ENCODE measurements around the gene JPH2. TPM values are rescaled to one million over a fixed set of nuclear protein-coding genes. Genes with fewer than 3 reads are reported as not detected.
"Not testable (repeated sequence)": the region's sequence is repeated elsewhere in the genome, so short reads cannot be mapped to it uniquely, and the experiment has no call there.

Gene JPH2
- 31.8 TPM for polyA plus RNA-seq (2013, experiment 1 of 2; ENCODE audit: insufficient read length)
- 34.2 TPM for polyA plus RNA-seq (2013, experiment 2 of 2; ENCODE audit: insufficient read length)

DNA sequence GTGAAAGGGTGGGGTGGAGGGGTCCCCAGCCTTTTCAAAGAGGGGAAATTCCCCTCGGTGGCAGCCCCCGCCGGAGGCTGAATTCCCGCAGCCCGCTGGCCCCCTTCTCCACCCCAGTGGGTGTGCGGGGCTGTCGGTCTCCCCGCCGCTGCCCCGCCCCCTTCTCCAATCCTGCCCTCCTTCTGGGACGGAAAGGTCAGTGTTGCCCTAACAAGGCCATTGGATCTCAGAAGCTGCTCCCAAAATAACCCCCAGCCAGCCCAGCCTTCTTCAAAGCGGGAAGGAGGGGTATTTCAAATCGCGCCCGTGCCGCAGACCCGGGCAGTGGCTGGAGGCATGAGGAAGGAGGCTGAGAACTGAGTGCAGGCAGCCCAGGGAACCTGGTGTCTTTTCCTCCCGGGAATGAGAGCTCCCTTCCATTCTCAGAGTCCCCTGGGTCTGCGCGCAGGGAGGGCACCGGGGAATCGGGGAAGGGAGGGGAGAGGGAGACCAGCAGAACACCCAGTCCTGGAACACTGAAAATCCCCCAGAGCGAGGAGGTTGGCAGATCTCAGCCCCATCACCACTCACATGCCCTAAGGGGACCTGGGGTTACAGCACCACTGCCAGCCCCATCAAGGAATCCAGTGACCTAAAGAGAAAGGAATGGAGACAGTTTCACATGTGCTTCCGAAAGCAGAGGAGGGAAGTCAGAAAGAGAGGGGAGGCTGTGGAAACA lies at the start of gene JPH2:
Gene JPH2, minus strand, starts transcription at position 135 of the 718 bp plus-strand sequence. CDS start 483 bp downstream, outside the sequence.
- DNase-seq, result peak; percentile 95

DNA sequence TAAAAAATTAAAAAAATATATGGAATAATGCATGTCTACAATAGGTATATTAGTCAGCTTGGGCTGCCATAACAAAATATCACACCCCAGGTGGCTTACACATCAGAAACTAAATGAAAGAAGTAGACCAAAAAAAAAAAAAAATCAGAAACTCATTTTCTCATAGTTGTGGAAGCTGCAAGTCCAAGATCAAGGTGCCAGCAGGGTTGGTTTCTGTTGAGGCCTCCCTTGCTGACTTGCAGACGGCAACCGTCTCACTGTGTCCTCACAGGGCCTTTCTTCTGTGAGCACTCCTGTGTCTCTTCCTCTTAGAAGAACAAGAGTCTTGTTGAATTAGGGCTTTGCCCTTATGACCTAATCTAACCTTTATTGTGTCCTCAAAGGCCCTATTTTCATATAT lies 48.7 kb upstream of the JPH2 start:
- no peak for DNase-seq

DNA sequence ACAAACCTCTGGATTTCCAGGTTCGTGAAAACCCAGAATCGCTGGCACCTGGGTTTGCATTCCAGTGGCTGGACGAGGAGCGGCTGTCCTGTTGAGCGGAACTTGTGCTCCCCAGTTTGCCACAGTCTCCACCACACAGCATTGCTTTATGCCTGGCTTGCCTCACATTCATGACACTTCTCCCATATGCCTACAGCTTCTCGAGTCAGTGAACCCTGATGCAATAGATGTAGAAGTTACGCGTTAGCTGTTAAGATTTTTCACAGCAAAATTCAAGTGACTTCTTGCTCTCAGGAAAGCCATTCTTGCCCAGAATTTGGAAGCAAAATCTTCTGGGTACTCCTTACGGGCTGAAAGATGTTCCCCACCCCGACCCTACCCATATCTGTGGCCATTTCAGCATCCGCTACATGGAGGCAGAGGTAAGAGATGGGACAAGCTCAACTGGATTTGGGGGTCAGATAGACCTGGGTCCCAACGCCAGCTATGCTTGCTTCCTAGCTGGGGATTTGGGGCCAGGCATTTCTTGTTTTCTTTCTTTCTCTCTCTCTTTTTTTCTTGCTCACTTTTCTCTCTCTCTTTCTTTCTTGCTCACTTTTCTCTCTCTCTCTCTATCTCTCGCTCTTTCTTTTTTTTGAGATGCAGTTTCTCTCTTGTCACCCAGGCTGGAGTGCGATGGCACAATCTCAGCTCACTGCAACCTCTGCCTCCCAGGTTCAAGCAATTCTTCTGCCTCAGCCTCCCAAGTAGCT lies 47.8 kb upstream of the JPH2 start:
- no peak for DNase-seq

- DNase-seq, result no peak
Measured at GRCh38 chr20:44233436-44234016, 46.5 kb upstream of the JPH2 start.

- DNase-seq, result not testable (repeated sequence)
Measured at GRCh38 chr20:44232469-44232856, 45.5 kb upstream of the JPH2 start.

DNA sequence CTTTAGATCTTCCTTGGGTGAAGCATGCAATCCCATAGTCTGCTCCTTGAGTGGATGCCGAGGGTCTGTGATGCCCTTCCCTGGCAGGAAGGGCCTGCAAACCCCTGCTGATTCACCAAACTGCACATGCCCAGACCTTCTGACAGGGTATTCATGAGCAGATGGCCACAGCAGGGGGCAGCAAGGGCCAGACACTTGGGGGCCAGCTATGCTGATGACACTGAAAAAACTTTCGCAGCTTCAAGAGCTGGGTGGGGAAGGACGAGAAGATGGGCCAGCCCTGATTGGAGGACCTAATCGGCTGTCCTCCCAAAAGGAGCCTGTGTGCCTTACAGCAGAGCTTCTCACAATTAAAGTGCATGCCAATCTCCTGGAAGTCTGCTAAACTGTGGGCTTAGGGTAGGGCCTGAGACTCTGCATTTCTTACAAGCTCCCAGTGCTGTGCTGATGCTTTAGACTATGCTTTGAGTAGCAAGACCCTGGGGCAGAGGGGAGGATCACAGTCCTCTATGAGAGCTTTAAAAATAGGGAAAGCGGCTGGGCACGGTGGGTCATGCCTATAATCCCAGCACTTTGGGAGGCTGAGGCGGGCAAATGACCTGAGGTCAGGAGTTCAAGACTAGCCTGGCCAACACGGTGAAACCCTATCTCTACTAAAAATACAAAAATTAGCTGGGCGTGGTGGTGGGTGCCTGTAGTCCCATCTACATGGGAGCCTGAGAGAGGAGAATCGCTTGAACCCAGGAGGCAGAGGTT lies 44.9 kb upstream of the JPH2 start:
- peak; percentile 43 for DNase-seq

- no peak for DNase-seq
Measured at GRCh38 chr20:44231193-44231592, 44.2 kb upstream of the JPH2 start.

DNA sequence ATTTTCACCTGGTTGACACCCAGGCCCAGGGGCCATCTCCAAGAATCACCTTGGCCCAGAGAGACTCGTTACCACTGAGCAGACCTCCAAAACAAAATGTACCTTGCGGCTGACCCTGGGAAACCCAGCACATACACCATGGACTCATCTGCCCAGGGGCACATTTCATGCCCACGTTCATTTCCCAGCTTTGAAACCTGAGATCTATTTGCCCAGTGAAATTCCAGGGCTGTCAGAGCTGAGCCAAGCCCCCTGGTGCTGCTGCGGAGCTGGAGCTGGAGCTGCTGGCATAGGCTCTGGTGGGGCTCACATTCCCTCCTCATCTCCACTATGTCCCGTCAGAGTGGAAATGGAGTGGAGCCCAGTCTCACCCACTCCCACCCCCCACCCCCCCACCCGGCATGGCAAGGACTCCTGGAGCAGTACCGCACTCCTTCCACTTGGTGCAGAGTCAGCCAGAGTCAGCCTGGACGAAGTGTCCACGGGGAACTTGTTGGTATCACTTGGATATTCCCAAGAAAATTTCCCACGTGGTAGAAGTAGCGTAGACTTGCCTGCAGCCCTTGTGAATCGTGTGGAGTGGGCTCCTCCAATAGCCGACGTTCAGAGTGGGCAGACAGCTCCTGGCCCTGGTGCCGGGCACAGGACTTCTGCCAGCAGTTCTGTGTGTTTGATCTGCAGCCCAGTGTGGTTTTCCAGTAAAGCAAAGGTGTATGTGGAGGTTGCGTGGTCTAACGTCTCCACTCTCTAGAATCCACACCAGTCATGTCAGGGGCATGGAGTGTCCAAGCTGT lies 41.7 kb upstream of the JPH2 start:
- no peak for DNase-seq

DNA sequence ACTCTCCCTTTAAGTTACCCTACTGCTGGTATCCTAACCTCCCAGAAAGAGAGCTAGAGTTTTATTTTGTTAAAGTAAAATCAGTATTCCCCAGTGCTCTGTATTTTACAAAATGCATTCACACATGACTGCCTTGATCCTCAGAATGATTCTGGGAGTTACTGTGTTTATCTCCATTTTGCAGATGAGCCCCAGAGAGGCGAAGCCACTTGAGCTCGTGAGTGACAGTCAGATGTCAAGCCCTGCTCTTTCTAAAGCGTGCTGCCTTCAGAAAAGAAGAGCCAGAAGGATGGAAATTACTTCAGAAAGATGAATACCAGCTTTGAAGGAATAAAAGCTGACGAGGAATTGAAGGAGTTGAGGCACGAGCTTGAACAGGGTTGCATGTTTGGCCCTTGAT lies 37.6 kb upstream of the JPH2 start:
- no peak for DNase-seq

DNA sequence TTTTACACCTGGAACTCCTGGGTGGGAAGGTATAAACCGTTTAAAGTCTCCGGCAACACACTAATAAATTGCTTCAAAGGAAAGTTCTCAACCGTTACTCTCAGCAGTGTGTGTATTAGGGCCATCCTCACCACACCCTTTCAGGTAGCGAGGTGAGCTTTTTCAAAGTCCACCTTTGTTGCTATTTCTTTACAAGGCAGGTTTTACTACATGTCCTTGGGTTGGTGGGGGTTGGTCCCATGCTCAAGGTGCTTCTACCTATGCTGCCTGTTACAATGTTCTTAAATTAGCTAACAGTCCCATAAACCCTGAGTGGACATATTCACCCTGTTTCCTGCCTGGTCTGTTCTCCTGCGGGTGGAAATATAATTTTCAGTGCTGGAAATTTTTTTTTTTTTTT lies 36.7 kb upstream of the JPH2 start:
- no peak for DNase-seq

GRCh38 chr20:44222633-44223368 lies 35.8 kb upstream of the JPH2 start:
- DNase-seq, result no peak

DNA sequence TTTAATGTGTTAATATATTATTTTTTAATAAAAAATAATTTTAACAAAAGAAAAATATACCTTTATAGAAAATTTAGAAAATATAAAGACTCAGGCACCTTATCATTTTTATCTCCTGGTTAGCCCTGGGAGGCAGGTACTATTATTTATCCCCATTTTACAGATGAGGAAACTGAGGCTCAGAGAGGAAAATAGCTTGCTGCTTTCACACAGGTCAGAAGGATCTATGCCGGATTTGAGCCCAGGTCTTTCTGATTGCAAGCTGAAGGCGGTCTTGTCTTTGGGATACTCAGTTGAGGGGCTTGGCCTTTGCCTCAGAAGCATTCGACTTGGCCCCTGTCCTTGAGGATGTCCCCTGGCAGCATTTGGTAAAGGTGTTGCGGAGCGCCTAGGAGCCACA lies 35.0 kb upstream of the JPH2 start:
- DNase-seq, result no peak

DNA sequence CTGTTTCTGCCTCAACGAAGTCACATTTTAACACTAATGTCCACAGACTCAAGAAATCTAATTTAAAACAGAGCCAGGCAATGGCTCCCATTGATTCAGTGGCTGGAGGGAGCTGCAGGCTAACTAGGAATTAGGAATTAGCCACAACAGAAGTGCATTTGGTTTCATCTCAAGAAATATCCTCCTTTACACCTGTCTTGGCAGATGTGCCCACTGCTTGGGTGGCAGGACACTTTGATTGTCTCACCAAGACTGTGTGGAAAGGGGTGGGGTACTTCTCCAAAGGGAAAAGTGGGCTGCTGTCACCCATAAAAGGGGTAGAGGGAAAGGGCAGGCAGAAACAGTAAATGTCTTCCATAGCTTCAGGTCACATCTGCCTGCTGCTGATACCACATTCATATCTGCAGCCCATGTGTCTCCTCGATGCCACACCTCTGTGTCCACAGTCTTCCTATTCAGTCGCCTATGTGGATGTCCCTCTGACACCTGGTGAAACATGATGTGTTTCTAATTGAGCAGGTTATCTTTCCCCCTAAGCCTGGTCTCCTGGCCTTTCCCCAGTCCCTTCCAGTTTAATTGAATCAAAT lies 34.5 kb upstream of the JPH2 start:
- no peak for DNase-seq

DNA sequence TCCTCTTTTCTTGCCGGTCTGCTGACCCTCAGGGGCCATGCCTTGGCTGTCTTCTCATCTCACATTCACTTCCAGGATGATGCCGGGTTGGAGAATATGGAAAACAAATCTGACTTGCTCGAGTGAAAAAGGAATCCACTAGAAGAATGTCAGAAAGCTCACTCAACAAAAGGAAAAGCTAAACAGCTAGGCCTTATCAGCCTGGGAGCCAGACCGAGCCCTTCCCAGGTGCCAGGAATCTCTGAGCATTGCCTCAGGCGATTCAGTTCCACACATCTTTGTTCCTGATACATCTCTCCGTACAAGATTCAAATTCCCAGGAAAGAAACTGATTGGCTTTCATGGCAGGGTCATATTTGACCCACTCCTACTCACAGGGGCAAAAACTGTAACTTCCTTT lies 32.8 kb upstream of the JPH2 start:
- DNase-seq, result no peak

- no peak for DNase-seq
Measured at GRCh38 chr20:44219170-44219730, 32.3 kb upstream of the JPH2 start.

- no peak for DNase-seq
Measured at GRCh38 chr20:44218446-44218845, 31.5 kb upstream of the JPH2 start.

DNA sequence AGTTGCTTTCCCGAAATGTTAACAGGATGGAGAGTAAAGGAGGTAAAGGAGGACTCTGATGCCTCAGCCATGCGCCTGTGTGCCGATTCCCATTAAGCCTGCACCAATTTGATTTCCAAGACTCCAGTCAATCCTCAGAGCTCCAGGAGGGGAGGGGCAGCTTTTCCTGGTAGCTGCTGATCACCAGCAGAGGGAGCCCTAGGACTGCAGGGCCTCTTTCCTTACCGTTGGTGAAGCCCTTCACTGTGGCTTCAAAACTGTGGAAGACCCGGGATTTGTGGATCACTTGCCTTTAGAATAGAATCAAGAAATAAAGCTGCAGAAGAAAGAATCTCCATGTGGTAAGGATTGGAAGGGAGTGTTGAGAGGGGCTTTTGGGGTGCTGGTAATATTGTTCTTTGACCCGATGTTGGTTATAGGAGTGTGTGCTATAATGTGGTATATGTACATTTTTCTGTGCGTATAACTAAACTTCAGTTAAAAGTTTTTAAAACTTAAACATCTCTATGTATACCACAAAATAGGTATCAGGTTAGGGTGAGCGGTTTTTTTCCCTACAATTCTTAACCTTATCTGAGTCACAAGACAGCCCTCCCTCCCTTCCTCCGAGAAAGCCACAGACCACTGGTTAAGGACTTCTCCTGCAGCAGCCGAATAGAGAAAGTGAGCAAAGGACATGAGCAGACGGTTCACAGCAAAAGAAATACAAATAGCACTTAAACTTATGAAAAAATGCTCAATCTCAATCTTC lies 30.5 kb upstream of the JPH2 start:
- peak; percentile 69 for DNase-seq

DNA sequence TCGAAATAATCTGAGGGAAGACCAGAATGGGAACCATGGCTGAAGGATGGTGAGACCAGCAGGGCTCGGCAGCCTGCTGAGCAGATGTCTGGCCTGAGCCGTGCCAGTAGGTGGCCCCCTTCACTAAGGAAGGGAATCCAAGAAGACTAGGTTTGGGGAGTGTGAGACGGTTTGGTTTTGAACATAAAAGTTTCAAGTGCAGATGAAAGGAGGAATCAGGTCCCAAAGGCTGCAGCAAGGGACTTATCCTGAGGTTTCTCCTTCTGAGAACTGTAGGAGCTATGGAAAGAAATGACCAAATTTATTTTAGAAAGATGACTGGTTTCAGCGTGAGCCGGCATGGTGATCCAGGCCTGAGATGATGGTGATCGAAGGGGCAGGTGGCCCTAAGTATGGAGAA lies 28.1 kb upstream of the JPH2 start:
- DNase-seq, result peak; percentile 67

GRCh38 chr20:44212792-44213191 lies 25.8 kb upstream of the JPH2 start:
- DNase-seq, result no peak

All from fibroblast of skin of scalp (primary cell).